ENCODE results near the gene DSCAM.

DNA sequence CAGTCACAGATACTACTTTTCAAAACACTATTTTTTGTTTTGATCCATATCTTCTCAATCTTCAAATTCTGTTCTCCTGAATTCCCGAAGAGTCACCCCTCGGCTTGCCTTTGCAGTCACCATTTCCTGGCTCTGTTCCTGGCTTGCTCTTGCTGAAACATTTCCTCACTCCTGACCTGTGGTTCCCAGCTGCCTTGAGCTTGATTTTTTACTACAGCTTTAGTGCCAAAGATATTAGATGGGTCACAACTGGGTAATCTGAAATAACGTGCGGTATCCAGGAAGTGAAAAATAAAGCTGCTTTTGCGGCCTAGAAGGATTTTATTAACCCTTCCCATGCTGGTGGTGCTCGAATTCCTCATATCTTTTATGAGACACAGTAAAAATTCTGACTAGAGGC lies 660.9 kb downstream of the DSCAM start:
- TF ChIP-seq, protein P1, sequence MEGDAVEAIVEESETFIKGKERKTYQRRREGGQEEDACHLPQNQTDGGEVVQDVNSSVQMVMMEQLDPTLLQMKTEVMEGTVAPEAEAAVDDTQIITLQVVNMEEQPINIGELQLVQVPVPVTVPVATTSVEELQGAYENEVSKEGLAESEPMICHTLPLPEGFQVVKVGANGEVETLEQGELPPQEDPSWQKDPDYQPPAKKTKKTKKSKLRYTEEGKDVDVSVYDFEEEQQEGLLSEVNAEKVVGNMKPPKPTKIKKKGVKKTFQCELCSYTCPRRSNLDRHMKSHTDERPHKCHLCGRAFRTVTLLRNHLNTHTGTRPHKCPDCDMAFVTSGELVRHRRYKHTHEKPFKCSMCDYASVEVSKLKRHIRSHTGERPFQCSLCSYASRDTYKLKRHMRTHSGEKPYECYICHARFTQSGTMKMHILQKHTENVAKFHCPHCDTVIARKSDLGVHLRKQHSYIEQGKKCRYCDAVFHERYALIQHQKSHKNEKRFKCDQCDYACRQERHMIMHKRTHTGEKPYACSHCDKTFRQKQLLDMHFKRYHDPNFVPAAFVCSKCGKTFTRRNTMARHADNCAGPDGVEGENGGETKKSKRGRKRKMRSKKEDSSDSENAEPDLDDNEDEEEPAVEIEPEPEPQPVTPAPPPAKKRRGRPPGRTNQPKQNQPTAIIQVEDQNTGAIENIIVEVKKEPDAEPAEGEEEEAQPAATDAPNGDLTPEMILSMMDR (IDR thresholded peaks at IDR 0.05): no peak
- TF ChIP-seq POLR2A (IDR thresholded peaks at IDR 0.05): no peak
